ENCODE data around the gene TMEM256.

GRCh38 chr17:7423679-7424078, 19.8 kb upstream of the TMEM256 start:
- TF ChIP-seq POLR2A (IDR thresholded peaks at IDR 0.05; ENCODE audit: low read depth, low read length) (no peak), POLR2AphosphoS5 (IDR thresholded peaks at IDR 0.05; ENCODE audit: low read depth, low read length) (no peak)

Measured in GM12891 (cell line).